SK-N-MC (cell line): ENCODE data around the gene ING5.

ENCODE experiments used
- EZH2 ChIP-seq: fragments of 200-600 bp; sonication (generic); IDR thresholded peaks from one replicate; pipeline ENCODE4 v1.6.1; 2017; ENCODE audit warnings: antibody characterized with exemption
- FOXP2 ChIP-seq: optimal IDR thresholded peaks from 2 replicates; pipeline ENCODE3; 2011; ENCODE audit warnings: mild to moderate bottlenecking, moderate library complexity; ENCODE audit not compliant: insufficient read depth; ENCODE audit errors: extremely low read length, control extremely low read depth
- POLR2AphosphoS5 ChIP-seq: IDR thresholded peaks from 2 replicates; pipeline ENCODE4 v1.6.1; 2012; ENCODE audit warnings: mild to moderate bottlenecking, low read depth, low read length, borderline replicate concordance

DNA sequence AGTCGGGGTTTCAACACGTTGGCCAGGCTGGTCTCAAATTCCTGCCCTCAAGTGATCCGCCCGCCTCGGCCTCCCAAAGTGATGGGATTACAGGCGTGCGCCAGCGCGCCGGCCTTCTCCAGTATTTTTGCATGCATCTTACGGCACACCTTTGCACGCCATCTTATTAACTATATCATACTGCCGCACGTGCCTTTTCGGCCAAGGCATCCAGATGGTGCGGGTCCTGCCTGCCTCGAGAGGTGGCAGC, 765 bp upstream of the ING5 start:
- TF ChIP-seq POLR2AphosphoS5 = no peak
- TF ChIP-seq EZH2 = no peak
- TF ChIP-seq FOXP2 = no peak
